HepG2 (cell line): ENCODE measurements around the gene APBB2.

Experiments
- ARID2 ChIP-seq: sonication (generic); formaldehyde crosslinking; IDR thresholded peaks from 2 replicates; pipeline ENCODE4 v1.8.1; 2022; ENCODE audit warnings: mild to moderate bottlenecking, missing genetic modification reagents, borderline replicate concordance
- CTCF ChIP-seq: sonication (generic); formaldehyde crosslinking; IDR thresholded peaks from 2 replicates; pipeline ENCODE4 v1.5.0; 2020; ENCODE audit warnings: mild to moderate bottlenecking, missing genetic modification reagents, moderate library complexity
- EP300 ChIP-seq, 3 experiments: sonication (generic) in 1 of 3; formaldehyde crosslinking in 1 of 3; IDR thresholded peaks; 2 replicates each; pipeline versions ENCODE4 v1.5.1 to v1.6.1; 2011 to 2020; ENCODE audit warnings: low read depth in 2 of 3, low read length in 2 of 3, borderline replicate concordance in 1 of 3, improper control_type of control experiment in 1 of 3, mild to moderate bottlenecking in 1 of 3, missing genetic modification reagents in 1 of 3, moderate library complexity in 1 of 3
- HIC2 ChIP-seq: sonication (generic); formaldehyde crosslinking; IDR thresholded peaks from 2 replicates; pipeline ENCODE4 v1.9.0; 2022; ENCODE audit warnings: low read depth, missing genetic modification reagents
- ONECUT2 ChIP-seq: sonication (generic); formaldehyde crosslinking; IDR thresholded peaks from 2 replicates; pipeline ENCODE4 v1.4.0; 2020; ENCODE audit warnings: missing genetic modification reagents
- RFXANK ChIP-seq: IDR thresholded peaks from 2 replicates; pipeline ENCODE4 v1.6.1; 2016
- RNF2 ChIP-seq: fragments of 450-650 bp; conservative IDR thresholded peaks from 2 replicates; pipeline ENCODE4 v1.6.1; 2016; ENCODE audit warnings: low read depth
- TAF1 ChIP-seq: sonication (generic); formaldehyde crosslinking; IDR thresholded peaks from 2 replicates; pipeline ENCODE4 v1.4.0; 2020; ENCODE audit warnings: missing genetic modification reagents
- ZNF230 ChIP-seq: sonication (generic); formaldehyde crosslinking; IDR thresholded peaks from 2 replicates; pipeline ENCODE4 v1.4.0; 2020; ENCODE audit warnings: mild to moderate bottlenecking, missing genetic modification reagents
- ZNF263 ChIP-seq: sonication (generic); formaldehyde crosslinking; IDR thresholded peaks from 2 replicates; pipeline ENCODE4 v1.4.0; 2020; ENCODE audit warnings: missing genetic modification reagents
- ZNF607 ChIP-seq: sonication (generic); formaldehyde crosslinking; IDR thresholded peaks from 2 replicates; pipeline ENCODE4 v1.5.1; 2020; ENCODE audit warnings: missing genetic modification reagents, mild to moderate bottlenecking, borderline replicate concordance
- ZNF792 ChIP-seq: IDR thresholded peaks from 2 replicates; pipeline ENCODE4 v1.6.1; 2016
- TF ChIP-seq, protein P1 (sequence below): sonication (generic); formaldehyde crosslinking; IDR thresholded peaks from 2 replicates; pipeline ENCODE4 v1.5.1; 2020; ENCODE audit warnings: mild to moderate bottlenecking, moderate library complexity, missing genetic modification reagents
- TF ChIP-seq, protein P2 (sequence below): sonication (generic); formaldehyde crosslinking; IDR thresholded peaks from 2 replicates; pipeline ENCODE4 v1.5.0; 2020; ENCODE audit warnings: missing genetic modification reagents, mild to moderate bottlenecking, borderline replicate concordance

DNA sequence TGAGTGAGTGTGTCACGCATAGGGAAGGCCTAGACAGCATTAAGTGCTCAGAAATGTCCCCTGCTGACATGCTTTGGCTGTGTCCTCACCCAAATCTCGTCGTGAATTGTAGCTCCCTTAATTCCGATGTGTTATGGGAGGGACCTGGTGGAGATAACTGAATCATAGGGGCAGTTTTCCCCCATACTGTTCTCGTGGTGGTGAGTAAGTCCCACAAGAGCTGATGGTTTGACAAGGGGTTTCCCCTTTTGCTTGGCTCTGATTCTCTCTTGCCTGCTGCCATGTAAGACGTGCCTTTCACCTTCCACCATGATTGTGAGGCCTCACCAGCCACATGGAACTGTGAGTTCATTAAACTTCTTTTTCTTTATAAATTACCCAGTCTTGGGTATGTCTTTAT lies 386.6 kb downstream of the APBB2 start:
- TF ChIP-seq CTCF (CRISPR knock-in tag) = no peak
- no peak for TF ChIP-seq RNF2
- TF ChIP-seq ZNF230 = no peak
- TF ChIP-seq ZNF607 = no peak
- TF ChIP-seq EP300 (IDR thresholded peaks at IDR 0.05; ENCODE audit: low read depth in 2 of 2, low read length in 2 of 2) = no peak
- TF ChIP-seq EP300 (CRISPR knock-in tag; IDR thresholded peaks at IDR 0.05; ENCODE audit: borderline replicate concordance) = no peak
- TF ChIP-seq, protein P1, sequence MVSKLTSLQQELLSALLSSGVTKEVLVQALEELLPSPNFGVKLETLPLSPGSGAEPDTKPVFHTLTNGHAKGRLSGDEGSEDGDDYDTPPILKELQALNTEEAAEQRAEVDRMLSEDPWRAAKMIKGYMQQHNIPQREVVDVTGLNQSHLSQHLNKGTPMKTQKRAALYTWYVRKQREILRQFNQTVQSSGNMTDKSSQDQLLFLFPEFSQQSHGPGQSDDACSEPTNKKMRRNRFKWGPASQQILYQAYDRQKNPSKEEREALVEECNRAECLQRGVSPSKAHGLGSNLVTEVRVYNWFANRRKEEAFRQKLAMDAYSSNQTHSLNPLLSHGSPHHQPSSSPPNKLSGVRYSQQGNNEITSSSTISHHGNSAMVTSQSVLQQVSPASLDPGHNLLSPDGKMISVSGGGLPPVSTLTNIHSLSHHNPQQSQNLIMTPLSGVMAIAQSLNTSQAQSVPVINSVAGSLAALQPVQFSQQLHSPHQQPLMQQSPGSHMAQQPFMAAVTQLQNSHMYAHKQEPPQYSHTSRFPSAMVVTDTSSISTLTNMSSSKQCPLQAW (CRISPR knock-in tag) = no peak
- TF ChIP-seq, protein P2, sequence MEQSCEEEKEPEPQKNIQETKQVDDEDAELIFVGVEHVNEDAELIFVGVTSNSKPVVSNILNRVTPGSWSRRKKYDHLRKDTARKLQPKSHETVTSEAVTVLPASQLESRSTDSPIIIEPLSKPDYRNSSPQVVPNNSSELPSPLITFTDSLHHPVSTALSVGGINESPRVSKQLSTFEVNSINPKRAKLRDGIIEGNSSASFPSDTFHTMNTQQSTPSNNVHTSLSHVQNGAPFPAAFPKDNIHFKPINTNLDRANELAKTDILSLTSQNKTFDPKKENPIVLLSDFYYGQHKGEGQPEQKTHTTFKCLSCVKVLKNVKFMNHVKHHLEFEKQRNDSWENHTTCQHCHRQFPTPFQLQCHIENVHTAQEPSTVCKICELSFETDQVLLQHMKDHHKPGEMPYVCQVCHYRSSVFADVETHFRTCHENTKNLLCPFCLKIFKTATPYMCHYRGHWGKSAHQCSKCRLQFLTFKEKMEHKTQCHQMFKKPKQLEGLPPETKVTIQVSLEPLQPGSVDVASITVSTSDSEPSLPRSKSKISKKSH (CRISPR knock-in tag) = no peak
- no peak for TF ChIP-seq ZNF263 (CRISPR knock-in tag)
- no peak for TF ChIP-seq ONECUT2 (CRISPR knock-in tag)
- TF ChIP-seq ZNF792 = no peak
- no peak for TF ChIP-seq RFXANK (CRISPR knock-in tag)
- no peak for TF ChIP-seq HIC2 (CRISPR knock-in tag)
- no peak for TF ChIP-seq ARID2
- TF ChIP-seq TAF1 = no peak
